GM12873 (cell line): ENCODE measurements around the gene MORN1.

Source experiments
- TF ChIP-seq, protein P1 (sequence below): IDR thresholded peaks from 2 replicates; pipeline ENCODE4 v1.5.1; 2012; ENCODE audit warnings: low read depth, mild to moderate bottlenecking, moderate library complexity, low read length, control low read depth; ENCODE audit not compliant: insufficient read depth; ENCODE audit errors: missing control alignments

MORN1 gene

DNA sequence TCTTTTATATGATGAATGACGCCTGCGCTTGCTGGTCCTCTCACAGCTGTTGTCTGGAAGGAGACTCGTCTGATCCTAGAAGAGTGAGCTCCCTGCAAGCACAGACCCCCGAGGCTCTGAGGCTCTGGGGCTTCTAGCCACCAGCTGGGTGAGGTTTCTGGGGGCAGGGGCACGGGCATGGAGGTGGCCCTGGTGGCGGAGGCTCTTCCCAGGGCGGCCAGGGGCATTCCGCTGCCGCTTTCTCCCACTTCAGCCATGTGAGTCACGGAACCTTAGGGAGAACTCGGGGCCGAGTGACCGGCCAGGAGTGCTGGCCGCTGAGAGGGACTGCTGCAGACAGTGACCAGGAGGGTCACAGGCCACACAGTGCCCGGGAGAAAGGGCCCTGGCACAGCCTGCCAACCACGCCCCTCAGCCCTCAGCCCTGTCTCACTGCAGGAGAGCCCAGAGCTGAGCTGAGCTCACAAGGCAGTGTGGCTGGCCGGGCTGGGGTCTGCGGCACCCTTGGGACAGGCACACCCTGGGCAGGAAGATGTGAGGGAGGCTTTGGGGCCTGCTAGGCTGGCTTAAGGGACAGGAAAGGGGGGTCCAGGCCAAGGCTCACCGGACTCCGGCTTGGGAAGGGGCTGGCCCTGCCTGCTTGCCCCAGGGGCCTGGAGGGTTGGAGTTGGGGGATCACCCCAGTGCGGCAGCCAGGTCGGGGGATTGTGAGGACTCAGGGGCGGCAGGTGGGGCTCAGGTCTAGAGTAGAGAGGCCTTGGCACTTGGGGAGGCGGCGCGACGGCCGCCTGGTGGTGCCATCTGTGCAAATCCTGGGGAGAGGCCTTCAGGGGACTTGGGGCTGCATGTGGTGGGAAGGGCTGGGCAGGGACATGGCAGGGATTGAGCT lies 35.7 kb downstream of the MORN1 start:
- TF ChIP-seq, protein P1, sequence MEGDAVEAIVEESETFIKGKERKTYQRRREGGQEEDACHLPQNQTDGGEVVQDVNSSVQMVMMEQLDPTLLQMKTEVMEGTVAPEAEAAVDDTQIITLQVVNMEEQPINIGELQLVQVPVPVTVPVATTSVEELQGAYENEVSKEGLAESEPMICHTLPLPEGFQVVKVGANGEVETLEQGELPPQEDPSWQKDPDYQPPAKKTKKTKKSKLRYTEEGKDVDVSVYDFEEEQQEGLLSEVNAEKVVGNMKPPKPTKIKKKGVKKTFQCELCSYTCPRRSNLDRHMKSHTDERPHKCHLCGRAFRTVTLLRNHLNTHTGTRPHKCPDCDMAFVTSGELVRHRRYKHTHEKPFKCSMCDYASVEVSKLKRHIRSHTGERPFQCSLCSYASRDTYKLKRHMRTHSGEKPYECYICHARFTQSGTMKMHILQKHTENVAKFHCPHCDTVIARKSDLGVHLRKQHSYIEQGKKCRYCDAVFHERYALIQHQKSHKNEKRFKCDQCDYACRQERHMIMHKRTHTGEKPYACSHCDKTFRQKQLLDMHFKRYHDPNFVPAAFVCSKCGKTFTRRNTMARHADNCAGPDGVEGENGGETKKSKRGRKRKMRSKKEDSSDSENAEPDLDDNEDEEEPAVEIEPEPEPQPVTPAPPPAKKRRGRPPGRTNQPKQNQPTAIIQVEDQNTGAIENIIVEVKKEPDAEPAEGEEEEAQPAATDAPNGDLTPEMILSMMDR: no peak

- TF ChIP-seq, protein P1: no peak
Measured at GRCh38 chr1:2354511-2355372, 36.6 kb downstream of the MORN1 start.

DNA sequence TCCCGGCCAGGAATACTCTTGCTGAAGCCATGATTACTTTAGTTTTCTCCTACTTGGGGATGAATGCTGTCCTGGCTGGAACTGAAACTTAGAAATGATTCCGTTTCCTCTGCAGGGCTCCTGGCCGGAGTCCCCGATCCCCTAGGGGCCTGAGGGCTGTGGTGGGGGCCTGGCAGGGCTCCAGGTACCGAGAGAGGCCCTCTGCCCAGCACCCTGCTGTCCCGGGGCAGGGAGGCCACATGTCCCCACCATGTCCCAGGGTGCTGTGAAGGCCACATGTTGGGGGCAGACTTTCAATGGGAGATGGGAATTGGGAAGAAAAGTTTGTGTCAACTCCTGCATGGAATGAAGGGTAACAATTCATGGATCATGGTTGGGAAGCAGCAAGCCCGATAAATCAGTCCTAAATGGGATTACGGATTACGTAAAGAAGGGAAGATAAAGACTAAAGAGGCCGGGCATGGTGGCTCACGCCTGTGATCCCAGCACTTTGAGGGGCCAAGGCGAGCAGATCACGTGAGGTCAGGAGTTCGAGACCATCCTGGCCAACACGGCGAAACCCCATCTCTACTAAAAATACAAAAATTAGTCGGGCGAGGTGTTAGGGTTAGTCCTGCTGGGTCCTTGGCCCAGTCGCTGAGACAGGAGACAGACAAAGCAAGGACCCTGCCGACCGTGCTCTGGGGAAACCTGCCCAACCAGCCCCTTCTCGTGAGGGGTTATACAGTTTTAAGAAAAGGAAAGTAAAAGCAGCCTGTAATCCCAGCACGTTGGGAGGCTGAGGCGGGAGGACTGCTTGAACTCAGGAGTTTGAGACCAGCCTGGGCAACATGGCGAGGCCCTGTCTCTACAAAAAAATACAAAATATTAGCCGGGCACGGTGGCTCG lies 37.6 kb downstream of the MORN1 start:
- TF ChIP-seq, protein P1: no peak

DNA sequence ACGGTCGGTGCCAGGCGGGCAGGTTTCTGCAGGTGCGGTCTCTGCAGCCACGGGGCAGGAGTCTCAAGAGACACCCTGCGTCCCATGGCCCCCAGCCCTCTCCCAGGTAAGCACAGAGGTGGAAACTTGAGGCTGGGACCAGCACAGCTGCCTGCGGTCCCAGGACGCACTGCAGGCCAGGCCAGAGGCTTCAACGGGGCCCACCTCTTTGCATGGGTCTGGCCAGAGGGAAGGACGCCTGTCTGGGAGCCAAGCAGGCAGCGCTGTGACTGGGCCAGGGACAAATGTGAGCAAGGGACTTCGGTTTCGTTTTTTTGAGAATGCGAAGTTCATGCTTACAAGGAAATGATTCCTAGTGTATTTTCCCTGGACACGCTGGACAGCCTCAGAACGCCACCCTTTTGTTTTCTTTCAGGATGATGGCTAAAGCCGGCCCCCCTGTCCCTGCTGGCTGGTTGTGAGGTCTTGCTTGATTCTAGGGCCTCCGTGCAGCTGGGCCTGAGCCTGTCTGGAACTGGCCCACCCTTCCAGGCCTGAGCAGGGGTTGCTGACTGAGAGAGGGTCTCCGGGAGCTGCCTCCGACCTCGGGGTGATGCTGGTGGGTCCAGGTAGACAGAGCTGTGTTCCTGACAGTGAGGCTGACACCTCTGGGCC lies 38.3 kb downstream of the MORN1 start:
- TF ChIP-seq, protein P1: no peak

DNA sequence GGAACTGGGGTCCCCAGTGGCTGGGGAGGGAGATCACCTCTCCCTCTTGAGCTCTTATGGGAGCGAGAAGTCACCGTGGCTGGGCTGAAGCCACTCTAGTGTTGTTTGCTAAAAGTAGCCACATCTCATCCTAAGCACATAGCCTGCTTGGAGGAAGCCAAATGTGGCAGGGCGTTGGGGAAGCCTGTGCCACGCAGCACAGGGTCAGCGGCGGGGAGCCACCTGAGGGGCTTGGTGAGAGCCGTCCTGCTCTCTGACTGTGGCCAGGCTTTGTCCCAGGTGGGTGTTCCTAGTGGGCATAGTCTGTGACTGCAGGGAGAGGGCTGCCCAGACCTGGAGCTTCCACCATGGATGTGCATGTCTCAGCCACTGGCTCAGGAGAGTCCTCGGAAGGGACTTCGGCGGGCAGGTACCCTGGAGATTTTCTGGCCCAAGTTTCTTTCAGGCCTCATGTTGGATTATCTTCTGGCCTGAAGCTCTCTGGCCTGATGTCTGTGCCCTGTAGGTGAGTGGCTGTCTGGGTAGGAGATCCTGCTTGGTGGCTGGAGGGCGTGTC lies 38.9 kb downstream of the MORN1 start:
- TF ChIP-seq, protein P1: no peak

DNA sequence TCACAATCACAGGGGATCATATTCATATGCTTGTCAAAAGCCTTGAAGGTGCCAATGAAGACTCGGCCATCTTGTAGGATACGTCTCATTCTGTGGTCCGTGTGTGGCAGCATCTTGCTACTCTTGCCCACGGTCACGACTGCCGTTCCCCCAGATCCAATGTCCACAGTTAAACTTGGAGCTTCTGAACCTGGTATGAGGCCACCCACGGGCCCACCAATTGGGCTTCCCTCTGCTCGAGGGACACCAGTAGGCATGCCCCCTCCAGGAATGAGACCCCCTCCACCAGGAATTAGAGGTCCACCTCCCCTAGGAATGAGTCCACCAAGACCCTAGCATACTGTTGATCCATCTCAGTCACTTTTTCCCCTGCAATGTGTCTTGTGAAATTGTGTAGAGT lies 39.6 kb downstream of the MORN1 start:
- TF ChIP-seq, protein P1: no peak
